ENCODE data around the gene LSAMP. TPM values are rescaled to one million over a fixed set of nuclear protein-coding genes. Genes with fewer than 3 reads are reported as not detected.

Gene LSAMP
- total and polyA plus RNA-seq, 2 donors (not counting 3 experiments of a cell fraction or from before 2014, with no cell fraction given): not detected

- CTCF ChIA-PET: no interaction called here
- H3K27ac ChIP-seq (ENCODE audit: insufficient read depth, low read depth, low read length): no peak overlapping the region
Observed at GRCh38 chr3:116186049-116186448, 259.2 kb downstream of the LSAMP start.

More at GRCh38 chr3:116186049-116186448, 259.2 kb downstream of the LSAMP start:
- DNase-seq (ENCODE audit: low read depth, low spot score): no peak
- H3K27me3 ChIP-seq (ENCODE audit: control insufficient read depth in 2 of 2, insufficient read depth in 2 of 2, low read length in 2 of 2): no peaks in the 10 kb centered on the region
- H4K20me1 ChIP-seq (replicated peaks; ENCODE audit: control insufficient read depth, extremely low read depth, insufficient read depth, low read length): no peaks in the 10 kb centered on the region
- H3K9ac ChIP-seq (replicated peaks; ENCODE audit: extremely low read depth, insufficient read depth, low read length): no peak overlapping the region
- no peaks in the 10 kb centered on the region for H3K36me3 ChIP-seq (ENCODE audit: control insufficient read depth in 2 of 2, extremely low read depth in 1 of 2, insufficient read depth in 2 of 2, low read length in 2 of 2)
- POLR2A ChIA-PET: no interaction called here
- no peaks in the 10 kb centered on the region for H3K79me2 ChIP-seq (ENCODE audit: control insufficient read depth, insufficient read depth, low read length)
- H3K9me1 ChIP-seq (replicated peaks; ENCODE audit: control insufficient read depth, extremely low read depth, insufficient read depth, low read length): no peaks in the 10 kb centered on the region
- TF ChIP-seq POLR2AphosphoS5 (IDR thresholded peaks at IDR 0.05; ENCODE audit: insufficient read depth, low read depth, low read length) (no peak), CTCF (IDR thresholded peaks at IDR 0.05; ENCODE audit: extremely low read depth in 1 of 2, insufficient read depth in 1 of 2, low read depth in 1 of 2, low read length in 2 of 2) (no peak), JUN (IDR thresholded peaks at IDR 0.05; ENCODE audit: borderline replicate concordance, insufficient read depth, insufficient read length, low read depth) (no peak), MAX (IDR thresholded peaks at IDR 0.05; ENCODE audit: insufficient read depth, insufficient read length) (no peak), MYC (IDR thresholded peaks at IDR 0.05; ENCODE audit: low read depth, low read length) (no peak), FOS (IDR thresholded peaks at IDR 0.05; ENCODE audit: borderline replicate concordance, insufficient read depth, low read length) (no peak), GATA2 (IDR thresholded peaks at IDR 0.05; ENCODE audit: insufficient read depth, insufficient read length, low read depth, low read length) (no peak), EZH2 (IDR thresholded peaks at IDR 0.05; ENCODE audit: borderline replicate concordance, low read depth, low read length, severe bottlenecking) (no peak), POLR2A (IDR thresholded peaks at IDR 0.05; ENCODE audit: low read depth, low read length) (no peak)
- no peak for FAIRE-seq
- intact Hi-C loops (cut with micrococcal nuclease): no loop called here
- dilution Hi-C loops (cut with MboI; ENCODE audit: extremely low pct_ligation_motif_present, low sequenced_read_pairs): no loop called here
- no peaks in the 10 kb centered on the region for H3K4me1 ChIP-seq (ENCODE audit: control insufficient read depth, extremely low read depth, insufficient read depth, low read length)
- no peak overlapping the region for H2AFZ ChIP-seq (ENCODE audit: low read depth, low read length)
- no peak overlapping the region for H3K4me2 ChIP-seq (ENCODE audit: insufficient read depth, low read length)
- H3K9me3 ChIP-seq (replicated peaks; ENCODE audit: control insufficient read depth, insufficient read depth, low read length): no peaks in the 10 kb centered on the region
- no TSS peak for BruUV-seq (replicated peaks)
- no peak overlapping the region for H3K4me3 ChIP-seq (replicated peaks in 1 of 3; ENCODE audit: insufficient read depth in 1 of 3, low read depth in 1 of 3, low read length in 3 of 3)
